ENCODE data around the gene FZR1.
"Not testable (repeated sequence)": the region's sequence is repeated elsewhere in the genome, so short reads cannot be mapped to it uniquely, and the experiment has no call there.

Gene FZR1

GRCh38 chr19:3494051-3494450, 12.1 kb upstream of the FZR1 start:
- no peak for DNase-seq (ENCODE audit: extremely low read depth in 1 of 2, low read depth in 1 of 2)

- DNase-seq (ENCODE audit: extremely low read depth in 1 of 2, low read depth in 1 of 2), result no peak
These were observed 11.6 kb upstream of the FZR1 start for GRCh38 chr19:3494559-3494958.

- DNase-seq (ENCODE audit: extremely low read depth in 1 of 2, low read depth in 1 of 2), result no peak
These were observed 9.5 kb upstream of the FZR1 start for GRCh38 chr19:3496392-3497273.

GRCh38 chr19:3497757-3498520, 8.2 kb upstream of the FZR1 start:
- no peak for DNase-seq (ENCODE audit: extremely low read depth in 1 of 2, low read depth in 1 of 2)

GRCh38 chr19:3499738-3500428, 6.2 kb upstream of the FZR1 start:
- DNase-seq (ENCODE audit: extremely low read depth in 1 of 2, low read depth in 1 of 2), result no peak

GRCh38 chr19:3500429-3501101, 5.5 kb upstream of the FZR1 start, which contains the start of gene DOHH:
TSS of gene DOHH (minus strand) at chr19:3500674. CDS start at chr19:3496814, 3,860 bp downstream.
- DNase-seq (ENCODE audit: extremely low read depth in 1 of 2, low read depth in 1 of 2), result peak; percentile 91 to 95

GRCh38 chr19:3501780-3502179, 4.3 kb upstream of the FZR1 start:
- DNase-seq (ENCODE audit: extremely low read depth in 1 of 2, low read depth in 1 of 2), result no peak

GRCh38 chr19:3503036-3503572, 3.0 kb upstream of the FZR1 start:
- DNase-seq (ENCODE audit: extremely low read depth in 1 of 2, low read depth in 1 of 2), result no peak

GRCh38 chr19:3504735-3505134, 1.4 kb upstream of the FZR1 start:
- DNase-seq (ENCODE audit: extremely low read depth in 1 of 2, low read depth in 1 of 2), result no peak

- DNase-seq (ENCODE audit: extremely low read depth in 1 of 2, low read depth in 1 of 2), result no peak
These were observed 551 bp downstream of the FZR1 start for GRCh38 chr19:3506384-3507340.

- DNase-seq (ENCODE audit: extremely low read depth in 1 of 2, low read depth in 1 of 2), result peak in 1 of 2 donors; percentile 18
These were observed 1.4 kb downstream of the FZR1 start for GRCh38 chr19:3507371-3508120.

GRCh38 chr19:3508121-3508661, 2.1 kb downstream of the FZR1 start:
- DNase-seq (ENCODE audit: extremely low read depth in 1 of 2, low read depth in 1 of 2), result not testable (repeated sequence)

GRCh38 chr19:3508771-3509535, 2.8 kb downstream of the FZR1 start:
- no peak for DNase-seq (ENCODE audit: extremely low read depth in 1 of 2, low read depth in 1 of 2)

GRCh38 chr19:3509566-3509989, 3.5 kb downstream of the FZR1 start:
- no peak for DNase-seq (ENCODE audit: extremely low read depth in 1 of 2, low read depth in 1 of 2)

GRCh38 chr19:3510727-3511126, 4.6 kb downstream of the FZR1 start:
- no peak for DNase-seq (ENCODE audit: extremely low read depth in 1 of 2, low read depth in 1 of 2)

- DNase-seq (ENCODE audit: extremely low read depth in 1 of 2, low read depth in 1 of 2), result no peak
These were observed 5.6 kb downstream of the FZR1 start for GRCh38 chr19:3511506-3512251.
